ENCODE results near the gene COL27A1.

The COL27A1 gene

DNA sequence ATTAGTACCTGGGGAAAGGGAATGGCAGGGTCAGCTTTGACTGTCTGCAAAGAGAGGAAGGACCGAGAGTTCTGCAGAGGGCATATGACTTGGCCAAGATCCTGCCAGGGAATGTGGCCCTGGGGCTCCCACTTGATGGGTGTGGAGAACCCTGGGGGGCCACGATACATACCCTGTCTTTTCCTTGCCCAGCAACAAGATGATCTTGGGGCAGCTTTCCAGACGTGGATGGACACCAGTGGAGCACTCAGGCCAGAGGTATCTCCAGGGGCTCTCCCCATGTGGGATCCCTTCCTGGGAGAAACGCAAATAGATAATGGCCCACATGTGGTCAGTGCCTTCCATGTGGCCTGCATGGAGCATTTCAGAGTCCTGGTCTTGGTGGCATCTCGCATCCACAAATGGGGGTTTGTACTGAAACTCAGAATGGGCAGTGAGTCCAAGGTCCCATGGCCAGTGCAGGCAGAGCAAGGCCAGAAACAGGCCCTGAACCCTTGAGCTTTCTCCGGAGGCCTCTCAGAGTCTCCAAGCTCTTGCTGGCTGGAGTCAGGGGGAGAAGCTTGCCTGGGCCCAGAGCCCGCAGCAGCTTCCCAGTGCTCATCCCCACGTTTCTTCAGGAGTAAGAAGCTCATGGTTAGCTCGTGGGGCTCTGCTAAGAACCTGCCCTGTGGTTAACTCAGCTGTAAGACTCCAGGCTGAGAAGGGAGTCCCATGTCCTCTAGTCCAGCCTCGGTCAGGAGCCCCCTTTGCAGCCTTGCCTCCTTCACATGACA, 149.3 kb downstream of the COL27A1 start:
- CTCF ChIA-PET = interaction anchor here (0.8 to 1.6 kb wide), 6 partner anchors 10 to 227 kb away, joined by 3 to 7 read pairs (median 4); no protein-coding TSS in a partner anchor
- TF ChIP-seq, protein P1, sequence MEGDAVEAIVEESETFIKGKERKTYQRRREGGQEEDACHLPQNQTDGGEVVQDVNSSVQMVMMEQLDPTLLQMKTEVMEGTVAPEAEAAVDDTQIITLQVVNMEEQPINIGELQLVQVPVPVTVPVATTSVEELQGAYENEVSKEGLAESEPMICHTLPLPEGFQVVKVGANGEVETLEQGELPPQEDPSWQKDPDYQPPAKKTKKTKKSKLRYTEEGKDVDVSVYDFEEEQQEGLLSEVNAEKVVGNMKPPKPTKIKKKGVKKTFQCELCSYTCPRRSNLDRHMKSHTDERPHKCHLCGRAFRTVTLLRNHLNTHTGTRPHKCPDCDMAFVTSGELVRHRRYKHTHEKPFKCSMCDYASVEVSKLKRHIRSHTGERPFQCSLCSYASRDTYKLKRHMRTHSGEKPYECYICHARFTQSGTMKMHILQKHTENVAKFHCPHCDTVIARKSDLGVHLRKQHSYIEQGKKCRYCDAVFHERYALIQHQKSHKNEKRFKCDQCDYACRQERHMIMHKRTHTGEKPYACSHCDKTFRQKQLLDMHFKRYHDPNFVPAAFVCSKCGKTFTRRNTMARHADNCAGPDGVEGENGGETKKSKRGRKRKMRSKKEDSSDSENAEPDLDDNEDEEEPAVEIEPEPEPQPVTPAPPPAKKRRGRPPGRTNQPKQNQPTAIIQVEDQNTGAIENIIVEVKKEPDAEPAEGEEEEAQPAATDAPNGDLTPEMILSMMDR (IDR thresholded peaks at IDR 0.05; ENCODE audit: control extremely low read depth, extremely low read depth, low read depth, missing control alignments) = no peak
- POLR2A ChIA-PET = no interaction called here
- no peak for DNase-seq (ENCODE audit: extremely low spot score)

DNA sequence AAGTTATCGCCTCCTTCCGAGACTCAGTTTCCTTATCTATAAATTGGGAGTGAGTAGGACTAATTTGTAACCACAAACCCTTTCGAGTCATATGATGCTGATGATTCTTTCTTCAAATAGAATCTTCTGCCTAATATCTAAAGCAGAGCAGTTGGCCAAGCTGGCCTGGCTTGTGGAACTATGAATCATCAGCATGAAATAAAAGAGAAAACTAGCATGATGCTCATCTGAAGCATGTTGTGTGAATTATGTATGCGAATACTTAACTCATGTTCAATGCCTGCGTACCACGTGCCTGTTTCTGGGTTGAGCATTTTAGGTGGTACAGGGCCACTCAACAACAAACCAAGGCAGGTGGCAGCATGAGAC, 152.5 kb downstream of the COL27A1 start:
- DNase-seq (ENCODE audit: extremely low spot score) = no peak
- POLR2A ChIA-PET = no interaction called here
- CTCF ChIA-PET = interaction anchor here (2.0 kb wide), 1 partner anchor 226 kb away, joined by 10 read pairs; no protein-coding TSS in a partner anchor
- TF ChIP-seq, protein P1 (IDR thresholded peaks at IDR 0.05; ENCODE audit: control extremely low read depth, extremely low read depth, low read depth, missing control alignments) = no peak

DNA sequence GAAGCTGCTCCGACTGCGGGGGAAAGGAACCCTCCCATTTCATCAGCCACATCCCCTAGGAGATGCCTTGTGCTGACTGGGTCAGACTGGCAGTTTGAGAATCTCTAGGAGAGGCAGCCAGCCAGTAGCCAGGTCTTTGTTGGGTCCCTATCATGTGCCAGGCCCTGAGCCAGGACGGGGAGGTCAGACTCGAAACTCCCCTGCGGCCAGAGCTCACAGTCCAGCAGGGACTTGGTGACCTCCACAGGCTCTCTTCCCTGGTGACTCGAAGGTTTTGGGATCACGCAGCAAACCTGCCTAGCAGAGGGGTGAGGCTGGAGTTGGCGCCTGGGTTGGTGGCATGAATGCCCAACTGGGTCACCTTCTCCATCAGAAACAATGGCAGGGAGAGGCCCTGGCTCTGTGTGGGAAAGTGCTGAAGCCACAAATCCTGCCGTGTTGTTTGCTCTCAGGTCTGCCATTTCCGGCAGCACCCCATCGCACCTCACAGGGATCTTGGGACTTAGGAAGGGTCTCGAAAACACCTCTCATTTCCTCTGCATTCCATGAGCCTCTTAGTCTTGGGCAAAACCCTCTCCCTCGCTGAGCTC, 153.1 kb downstream of the COL27A1 start:
- no peak for DNase-seq (ENCODE audit: extremely low spot score)
- POLR2A ChIA-PET = no interaction called here

DNA sequence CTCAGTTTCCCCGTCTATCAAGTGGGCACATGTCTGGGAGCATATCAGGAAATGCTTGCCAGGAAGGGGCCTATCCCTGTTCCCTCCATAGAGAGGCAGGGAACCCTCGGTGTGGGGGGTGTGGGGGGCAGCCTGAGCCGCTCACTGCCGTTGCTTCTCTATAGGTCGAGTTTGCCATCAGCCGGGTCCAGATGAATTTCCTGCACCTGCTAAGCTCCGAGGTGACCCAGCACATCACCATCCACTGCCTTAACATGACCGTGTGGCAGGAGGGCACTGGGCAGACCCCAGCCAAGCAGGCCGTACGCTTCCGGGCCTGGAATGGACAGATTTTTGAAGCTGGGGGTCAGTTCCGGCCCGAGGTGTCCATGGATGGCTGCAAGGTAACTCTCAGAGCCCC, 153.8 kb downstream of the COL27A1 start:
- POLR2A ChIA-PET = no interaction called here
- DNase-seq (ENCODE audit: extremely low spot score) = no peak
- TF ChIP-seq, protein P1 (IDR thresholded peaks at IDR 0.05; ENCODE audit: control extremely low read depth, extremely low read depth, low read depth, missing control alignments) = no peak
- CTCF ChIA-PET = interaction anchor here (1.6 to 2.0 kb wide), 2 partner anchors 225 to 227 kb away, joined by 8 to 10 read pairs; no protein-coding TSS in a partner anchor

More for the DNA sequence above, 153.1 kb downstream of the COL27A1 start:
- TF ChIP-seq, protein P1 (IDR thresholded peaks at IDR 0.05; ENCODE audit: control extremely low read depth, extremely low read depth, low read depth, missing control alignments) = no peak
- CTCF ChIA-PET = interaction anchor here (1.6 to 2.0 kb wide), 2 partner anchors 224 to 226 kb away, joined by 8 to 10 read pairs; no protein-coding TSS in a partner anchor

DNA sequence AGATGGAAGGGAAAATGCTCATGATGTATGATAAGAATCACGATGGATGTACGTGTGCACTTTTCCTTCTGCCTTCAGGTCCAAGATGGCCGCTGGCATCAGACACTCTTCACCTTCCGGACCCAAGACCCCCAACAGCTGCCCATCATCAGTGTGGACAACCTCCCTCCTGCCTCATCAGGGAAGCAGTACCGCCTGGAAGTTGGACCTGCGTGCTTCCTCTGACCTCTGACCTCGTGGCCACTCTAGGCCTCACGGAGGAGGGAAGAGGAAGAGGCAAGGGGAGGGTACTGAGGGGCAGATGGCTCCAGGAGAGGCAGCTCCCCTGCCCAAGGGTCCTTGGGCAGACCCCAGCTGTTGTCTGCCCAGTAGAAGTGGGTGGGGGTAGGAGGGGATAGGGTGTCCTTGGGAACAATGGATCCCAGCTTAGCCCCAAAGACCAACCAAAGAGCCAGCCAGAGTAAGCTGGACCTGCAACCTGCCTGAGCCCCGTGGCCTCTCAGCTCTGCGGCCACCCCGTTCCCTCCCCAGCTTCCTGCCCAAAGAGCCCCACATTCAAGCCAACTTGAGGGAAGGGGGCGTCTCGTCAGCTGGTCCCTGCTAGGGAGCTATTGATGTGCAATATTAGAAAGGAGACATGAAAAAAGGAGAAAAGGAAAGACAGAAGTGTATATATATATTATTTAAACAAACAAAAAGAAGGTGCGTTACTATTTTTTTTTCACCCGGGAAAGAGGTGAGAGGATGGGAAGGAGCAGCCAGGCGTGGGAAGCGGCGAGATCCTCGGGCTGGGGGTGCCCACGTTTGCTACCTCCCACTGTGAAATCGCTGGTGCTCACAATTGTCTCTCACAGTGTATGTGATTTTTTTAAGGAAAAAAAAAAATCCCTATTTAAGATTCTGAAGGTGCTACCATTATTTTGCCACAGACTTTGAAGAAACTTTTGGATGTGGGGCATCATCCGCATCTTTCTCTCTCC, 155.4 kb downstream of the COL27A1 start:
- ChIA-PET POLR2A (no interaction called here), CTCF (interaction anchor here (0.9 to 1.4 kb wide), 2 partner anchors 20 to 229 kb away, joined by 3 read pairs; no protein-coding TSS in a partner anchor)
- TF ChIP-seq, protein P1 (IDR thresholded peaks at IDR 0.05; ENCODE audit: control extremely low read depth, extremely low read depth, low read depth, missing control alignments) = no peak

More for the DNA sequence above, 155.4 kb downstream of the COL27A1 start:
- no peak for DNase-seq (ENCODE audit: extremely low spot score)
